H1 (cell line): Measurements from ENCODE around the gene SLC26A6. TPM values are rescaled to one million over a fixed set of nuclear protein-coding genes. Genes with fewer than 3 reads are reported as not detected.

Source experiments
- CTCF ChIA-PET: fragments of 300-600 bp; sonication (Branson Sonifier 250); formaldehyde crosslinking; loops from one replicate; lab custom pipeline; 2021; ENCODE audit not compliant: partially characterized antibody; lab: Charles Lee
- POLR2A ChIA-PET: fragments of 300-600 bp; sonication (Branson Sonifier 250); formaldehyde crosslinking; loops from one replicate; lab custom pipeline; 2021; ENCODE audit warnings: inconsistent platforms; ENCODE audit not compliant: partially characterized antibody; lab: Charles Lee
- DNase-seq, 2 experiments: peaks; one replicate each; pipeline versions ENCODE4 v3.0.0 to v3.0.0-alpha.2; 2010 to 2022; ENCODE audit warnings: low spot score in 2 of 2, low read depth in 1 of 2, mixed read lengths in 1 of 2
- FAIRE-seq: peaks from 2 replicates; lab custom pipeline; 2011; peaks lifted over from hg19 to GRCh38; lab: Jason Lieb, UNC
- H2AFZ ChIP-seq: 2 replicates; pipeline ENCODE4 v1.8.1; 2012; ENCODE audit warnings: low read length, inconsistent platforms
- H2AK5ac ChIP-seq: 2 replicates; pipeline ENCODE4 v1.6.1; 2013; ENCODE audit warnings: low read depth, low read length
- H2BK120ac ChIP-seq: replicated peaks from 2 replicates; pipeline ENCODE3; 2013; ENCODE audit warnings: low read depth, low read length, inconsistent platforms
- H2BK12ac ChIP-seq: 2 replicates; pipeline ENCODE4 v1.6.1; 2013; ENCODE audit warnings: low read depth, low read length
- H2BK15ac ChIP-seq: 2 replicates; pipeline ENCODE4 v1.6.1; 2013; ENCODE audit warnings: low read length
- H2BK20ac ChIP-seq: 2 replicates; pipeline ENCODE4 v1.6.1; 2013; ENCODE audit warnings: low read length
- H2BK5ac ChIP-seq: 2 replicates; pipeline ENCODE4 v1.6.1; 2013; ENCODE audit warnings: low read depth, low read length
- H3K14ac ChIP-seq: 2 replicates; pipeline ENCODE4 v1.6.1; 2013; ENCODE audit warnings: inconsistent platforms; ENCODE audit not compliant: insufficient read length
- H3K18ac ChIP-seq: 2 replicates; pipeline ENCODE4 v1.6.1; 2013; ENCODE audit warnings: low read length; ENCODE audit errors: extremely low read depth
- H3K23ac ChIP-seq: 2 replicates; pipeline ENCODE4 v1.6.1; 2013; ENCODE audit warnings: inconsistent platforms; ENCODE audit not compliant: insufficient read length
- H3K23me2 ChIP-seq: 2 replicates; pipeline ENCODE4 v1.6.1; 2013; ENCODE audit warnings: low read depth, low read length
- H3K27ac ChIP-seq: 2 replicates; pipeline ENCODE4 v1.6.1; 2011; ENCODE audit warnings: low read depth, low read length, inconsistent platforms
- H3K27me3 ChIP-seq, 4 experiments: replicated peaks in 1 of 4; 1 replicate in 1 of 4; 2 replicates in 3 of 4; pipeline versions ENCODE4 v1.6.1 to v1.8.1; 2011 to 2013; ENCODE audit warnings: low read length in 3 of 4, mild to moderate bottlenecking in 3 of 4, inconsistent platforms in 2 of 4, mixed read lengths in 2 of 4, moderate library complexity in 1 of 4; ENCODE audit not compliant: control insufficient read depth in 3 of 4, insufficient read depth in 3 of 4; ENCODE audit errors: extremely low read depth in 1 of 4
- H3K36me3 ChIP-seq, 4 experiments: 2 replicates each; pipeline versions ENCODE4 v1.6.1 to v1.8.1; 2011 to 2013; ENCODE audit warnings: mild to moderate bottlenecking in 4 of 4, low read length in 3 of 4, moderate library complexity in 2 of 4, control low read depth in 1 of 4, inconsistent platforms in 1 of 4; ENCODE audit not compliant: insufficient read depth in 4 of 4, control insufficient read depth in 2 of 4
- H3K4ac ChIP-seq: replicated peaks from 2 replicates; pipeline ENCODE3; 2013; ENCODE audit warnings: low read length, low read depth, mixed read lengths, inconsistent platforms; ENCODE audit not compliant: insufficient read length
- H3K4me1 ChIP-seq, 4 experiments: replicated peaks in 1 of 4; 1 replicate in 1 of 4; 2 replicates in 3 of 4; pipeline versions ENCODE4 v1.6.1 to v1.8.1; 2011 to 2013; ENCODE audit warnings: low read length in 3 of 4, inconsistent platforms in 2 of 4, mixed read lengths in 1 of 4; ENCODE audit not compliant: insufficient read depth in 4 of 4, control insufficient read depth in 3 of 4
- H3K4me2 ChIP-seq, 2 experiments: 2 replicates each; pipeline versions ENCODE4 v1.6.1 to v1.8.1; 2011 to 2013; ENCODE audit warnings: low read depth in 2 of 2, low read length in 2 of 2, control low read depth in 1 of 2, inconsistent platforms in 1 of 2, mild to moderate bottlenecking in 1 of 2; ENCODE audit not compliant: insufficient read depth in 1 of 2
- H3K4me3 ChIP-seq, 4 experiments: fragments of 200-600, 300-600 bp in 1 of 4; sonication (generic), shearing (Covaris generic), sonication (Bioruptor Twin) in 1 of 4; 2 replicates each; pipeline versions ENCODE4 v1.5.1 to v1.8.1; 2011 to 2016; ENCODE audit warnings: low read length in 4 of 4, low read depth in 3 of 4, control low read depth in 2 of 4, inconsistent platforms in 2 of 4, mild to moderate bottlenecking in 2 of 4, mixed read lengths in 1 of 4, moderate library complexity in 1 of 4; ENCODE audit not compliant: insufficient read depth in 2 of 4; ENCODE audit errors: extremely low read depth in 1 of 4
- H3K56ac ChIP-seq: replicated peaks from 2 replicates; pipeline ENCODE3; 2013; ENCODE audit warnings: low read depth, mild to moderate bottlenecking, mixed read lengths, low read length, inconsistent platforms; ENCODE audit not compliant: insufficient read length
- H3K79me1 ChIP-seq: 2 replicates; pipeline ENCODE4 v1.6.1; 2013; ENCODE audit warnings: low read depth, low read length, control low read depth
- H3K79me2 ChIP-seq, 2 experiments: 2 replicates each; pipeline versions ENCODE4 v1.6.1 to v1.8.1; 2012 to 2013; ENCODE audit warnings: low read length in 2 of 2, mild to moderate bottlenecking in 2 of 2, inconsistent platforms in 1 of 2; ENCODE audit not compliant: insufficient read depth in 2 of 2, control insufficient read depth in 1 of 2
- H3K9ac ChIP-seq, 4 experiments: replicated peaks in 1 of 4; 1 replicate in 1 of 4; 2 replicates in 3 of 4; pipeline versions ENCODE4 v1.6.1 to v1.8.1; 2011 to 2013; ENCODE audit warnings: low read depth in 3 of 4, low read length in 3 of 4, control low read depth in 2 of 4, mild to moderate bottlenecking in 2 of 4, moderate library complexity in 2 of 4, inconsistent platforms in 1 of 4; ENCODE audit errors: extremely low read depth in 1 of 4
- H3K9me3 ChIP-seq, 2 experiments: 2 replicates each; pipeline versions ENCODE4 v1.6.1 to v1.8.1; 2012 to 2013; ENCODE audit warnings: mild to moderate bottlenecking in 2 of 2, moderate library complexity in 2 of 2, control low read depth in 1 of 2, inconsistent platforms in 1 of 2, low read depth in 1 of 2, low read length in 1 of 2, mixed read lengths in 1 of 2; ENCODE audit not compliant: insufficient read depth in 2 of 2
- H4K20me1 ChIP-seq, 2 experiments: replicated peaks in 1 of 2; 2 replicates each; pipeline versions ENCODE3 to v1.8.1; 2011 to 2013; ENCODE audit warnings: inconsistent platforms in 2 of 2, low read length in 2 of 2, mild to moderate bottlenecking in 1 of 2; ENCODE audit not compliant: insufficient read depth in 2 of 2, control insufficient read depth in 1 of 2
- H4K5ac ChIP-seq: 2 replicates; pipeline ENCODE4 v1.6.1; 2013; ENCODE audit warnings: low read length, low read depth, mixed read lengths, inconsistent platforms; ENCODE audit not compliant: insufficient read length
- H4K8ac ChIP-seq: 2 replicates; pipeline ENCODE4 v1.8.0; 2013; ENCODE audit warnings: mild to moderate bottlenecking, moderate library complexity, low read length, inconsistent platforms; ENCODE audit not compliant: insufficient read depth; ENCODE audit errors: extremely low read depth
- H4K91ac ChIP-seq: replicated peaks from 2 replicates; pipeline ENCODE3; 2013; ENCODE audit warnings: low read length, mixed read lengths, inconsistent platforms; ENCODE audit not compliant: insufficient read length
- JUND ChIP-seq: IDR thresholded peaks from 2 replicates; pipeline ENCODE4 v1.6.1; 2011; ENCODE audit warnings: mild to moderate bottlenecking, improper control_type of control experiment, low read length
- KDM5A ChIP-seq: fragments of 200-600 bp; IDR thresholded peaks from 2 replicates; pipeline ENCODE4 v1.7.1; 2012; ENCODE audit warnings: mild to moderate bottlenecking, low read length, inconsistent platforms, mixed read lengths
- RBBP5 ChIP-seq: IDR thresholded peaks from 2 replicates; pipeline ENCODE4 v1.7.1; 2012; ENCODE audit warnings: low read depth, mild to moderate bottlenecking, inconsistent platforms, low read length, moderate library complexity, borderline replicate concordance
- RXRA ChIP-seq: IDR thresholded peaks from 2 replicates; pipeline ENCODE4 v1.6.1; 2011; ENCODE audit warnings: low read depth, mild to moderate bottlenecking, low read length, moderate library complexity; ENCODE audit not compliant: insufficient read depth
- SAP30 ChIP-seq: fragments of 300-600 bp; sonication (generic); IDR thresholded peaks from 2 replicates; pipeline ENCODE4 v1.7.1; 2012; ENCODE audit warnings: low read length, moderate library complexity, mild to moderate bottlenecking, inconsistent platforms; ENCODE audit not compliant: insufficient read depth, insufficient replicate concordance
- SIN3A ChIP-seq, 2 experiments: IDR thresholded peaks in 1 of 2; conservative IDR thresholded peaks in 1 of 2; 2 replicates each; pipeline ENCODE4 v1.6.1; 2011 to 2012; ENCODE audit warnings: low read length in 2 of 2, improper control_type of control experiment in 1 of 2, low read depth in 1 of 2, mild to moderate bottlenecking in 1 of 2
- SP2 ChIP-seq: IDR thresholded peaks from 2 replicates; pipeline ENCODE4 v1.6.1; 2012; ENCODE audit warnings: mild to moderate bottlenecking, low read length, inconsistent platforms
- SRF ChIP-seq: IDR thresholded peaks from 2 replicates; pipeline ENCODE4 v1.6.1; 2011; ENCODE audit warnings: mild to moderate bottlenecking, low read depth, low read length, moderate library complexity
- TCF12 ChIP-seq: IDR thresholded peaks from 2 replicates; pipeline ENCODE4 v1.6.1; 2011; ENCODE audit warnings: low read depth, mild to moderate bottlenecking, low read length
- WGBS, 2 experiments: shearing (Covaris generic) in 1 of 2; methylation state at CpG; one replicate each; pipeline versions ENCODE4 v1.1.6 to v1.1.7; 2013 to 2015; ENCODE audit warnings: low lambda C conversion rate in 2 of 2, mixed read lengths in 2 of 2, inconsistent platforms in 1 of 2, low coverage in 1 of 2, missing lambda C conversion rate in 1 of 2; ENCODE audit not compliant: insufficient replicate concordance in 2 of 2, insufficient coverage in 1 of 2, insufficient read length in 1 of 2; ENCODE audit errors: extremely low coverage in 1 of 2, missing lambda C conversion rate in 1 of 2; 5-methylcytosine and 5-hydroxymethylcytosine counted together
- polyA plus RNA-seq, 7 experiments: library from polyadenylated mRNA; depleted of rRNA in 3 of 7; stranded (reverse) in 5 of 7; unstranded in 2 of 7; fragments of >200 nt in 5 of 7; fragments of 200-250 nt in 2 of 7; gene quantifications; 1 replicate in 5 of 7; 2 replicates in 1 of 7; 4 replicates in 1 of 7; pipeline versions ENCODE4 v1.2.1 to v1.2.3, GENCODE V29; 2011 to 2013; ENCODE audit warnings: missing spikeins in 2 of 7, mixed read lengths in 2 of 7
- total RNA-seq: library from RNA; stranded (reverse); fragmentation: NEBNext Ultra II Directional; extraction: Animal tissue kit (Norgen Biotek cat#: 25700); gene quantifications from 2 replicates; pipeline ENCODE4 v1.2.1, GENCODE V29; 2021

The SLC26A6 gene
- total and polyA plus RNA-seq, 2 of the 8 experiments (the other 6 are each of a cell fraction or from before 2014, with no cell fraction given), result 50.4 to 58.0 TPM

DNA sequence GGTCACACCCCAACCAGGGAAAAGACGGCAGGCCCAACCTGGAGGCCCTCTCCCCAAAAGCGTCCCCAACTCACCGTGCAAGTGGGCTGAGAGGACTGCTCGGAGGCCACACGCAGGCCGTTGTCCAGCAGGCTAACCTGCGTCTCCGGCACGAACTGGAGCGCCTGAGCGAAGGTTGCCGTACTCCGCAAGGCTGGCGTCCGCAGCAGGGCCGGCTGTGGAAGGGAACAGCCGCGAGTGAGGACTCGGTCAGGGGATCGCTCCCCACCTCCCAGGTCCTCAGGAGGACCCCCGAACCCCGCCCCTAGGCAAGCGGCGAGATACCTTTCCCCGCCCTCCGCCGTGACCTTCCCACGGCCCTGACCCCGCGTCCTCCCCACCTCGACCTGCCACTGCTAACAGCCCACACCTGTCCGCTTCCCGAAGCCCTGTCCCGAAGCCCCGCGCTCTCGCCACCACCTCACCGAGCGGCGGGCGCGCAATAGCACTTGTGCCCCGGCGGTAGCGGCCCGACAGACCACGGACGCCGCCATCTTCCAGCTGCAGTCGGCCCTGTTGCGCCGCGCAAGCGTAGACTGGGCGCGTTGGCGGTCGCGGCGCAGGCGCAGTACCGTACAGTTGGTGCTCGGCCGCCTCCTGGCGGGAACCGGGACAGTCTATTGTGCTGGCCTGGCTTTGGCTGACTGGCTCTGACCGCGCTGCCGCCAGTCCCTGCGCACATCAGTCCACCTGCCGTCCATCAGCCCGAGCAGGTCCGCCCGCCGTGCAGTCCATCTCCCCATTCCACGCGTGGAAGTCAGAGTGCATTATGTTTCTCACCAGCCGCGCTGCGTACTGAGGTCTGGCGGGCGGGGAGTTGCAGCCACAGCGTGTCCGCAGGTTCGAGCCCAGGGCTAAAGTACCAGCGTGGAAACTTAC lies 25.9 kb downstream of the SLC26A6 start, which contains the start of gene UQCRC1:
UQCRC1 (minus strand) TSS at position 559 of the 918 bp plus-strand sequence; CDS start at position 533, 26 bp downstream.
- Histone ChIP-seq H3K4me1 (peaks cover 0 to 2% (median under 1%) of the 10 kb centered on the region in 4 experiments; a peak in 2 of 7 replicates), H3K23ac (no peak within 1 kb of the TSS), H3K23me2 (peaks cover 4% of the 10 kb centered on the region; the same call in 1 of the 2 replicates), H4K91ac (peak within 1 kb of the TSS; percentile 99), H2BK5ac (peak within 1 kb of the TSS; percentile 92), H3K4ac (peak within 1 kb of the TSS; percentile 100), H2AFZ (peak within 1 kb of the TSS; percentile 95; the same call in 1 of the 2 replicates), H3K9ac (peak within 1 kb of the TSS; percentile 91 to 97 (median 95)), H3K27ac (peak within 1 kb of the TSS; percentile 85), H2BK120ac (peak within 1 kb of the TSS; percentile 95), H4K20me1 (peaks cover 0 to 11% of the 10 kb centered on the region in 2 experiments), H2BK20ac (no peak within 1 kb of the TSS), H4K8ac (peak within 1 kb of the TSS; percentile 98), H3K4me2 (peak within 1 kb of the TSS; percentile 70 to 87), H3K4me3 (peak within 1 kb of the TSS; percentile 79 to 99 (median 91)), H3K56ac (peak within 1 kb of the TSS; percentile 98), H2BK12ac (peak within 1 kb of the TSS; percentile 85; the same call in 1 of the 2 replicates), H4K5ac (peak within 1 kb of the TSS; percentile 99), H3K79me1 (no peaks in the 10 kb centered on the region; the same call in 1 of the 2 replicates), H2BK15ac (peak within 1 kb of the TSS; percentile 93; the same call in 1 of the 2 replicates), H3K9me3 (no peaks in the 10 kb centered on the region), H3K14ac (no peak within 1 kb of the TSS), H3K36me3 (peaks cover 17 to 26% (median 19%) of the 10 kb centered on the region in 4 experiments), H2AK5ac (no peak within 1 kb of the TSS; the same call in 1 of the 2 replicates), H3K27me3 (no peaks in the 10 kb centered on the region), H3K79me2 (peaks cover 6 to 17% of the 10 kb centered on the region in 2 experiments), H3K18ac (peak within 1 kb of the TSS; percentile 99)
- 1% methylated on average over 82 of the region's 86 CpGs; no CpG with 5 or more reads in 1 of the 2 experiments for WGBS, 2 experiments
- POLR2A ChIA-PET, result interaction anchor here (0.6 to 5.0 kb wide), 16 partner anchors 9 to 202 kb away, joined by 3 to 75 read pairs (median 4); partner anchors contain the start of genes CELSR3, COL7A1, NCKIPSD and SLC26A6
- DNase-seq (peak; percentile 88 to 93), FAIRE-seq (no peak)
- CTCF ChIA-PET, result interaction anchor here (1.0 to 4.8 kb wide), 7 partner anchors 12 to 61 kb away, joined by 3 to 23 read pairs (median 4); partner anchors contain the start of gene SLC26A6
- TF ChIP-seq RXRA (no peak), SRF (no peak), RBBP5 (peak; percentile 97; the same call in 1 of the 2 replicates), JUND (no peak), KDM5A (peak; percentile 89), SP2 (no peak), SAP30 (peak; percentile 23), TCF12 (no peak), SIN3A (conservative IDR thresholded peaks at IDR 0.05 in 1 of 2, IDR thresholded peaks at IDR 0.05 in 1 of 2; ENCODE audit: low read depth in 1 of 2, low read length in 2 of 2) (0 out of 4 replicates have a peak, but pooled peaks have one; percentile 44 to 54)
